RPMI8226 (cell line): ENCODE results near the gene MAN2B2.
A peak's percentile ranks its signal among the peaks of the same experiment; 100 is the strongest.
"Not testable (repeated sequence)": the region's sequence is repeated elsewhere in the genome, so short reads cannot be mapped to it uniquely, and the experiment has no call there.

Experiments used
- DNase-seq: peaks from one replicate; pipeline ENCODE4 v3.0.0-alpha.2; 2015

Gene MAN2B2

DNA sequence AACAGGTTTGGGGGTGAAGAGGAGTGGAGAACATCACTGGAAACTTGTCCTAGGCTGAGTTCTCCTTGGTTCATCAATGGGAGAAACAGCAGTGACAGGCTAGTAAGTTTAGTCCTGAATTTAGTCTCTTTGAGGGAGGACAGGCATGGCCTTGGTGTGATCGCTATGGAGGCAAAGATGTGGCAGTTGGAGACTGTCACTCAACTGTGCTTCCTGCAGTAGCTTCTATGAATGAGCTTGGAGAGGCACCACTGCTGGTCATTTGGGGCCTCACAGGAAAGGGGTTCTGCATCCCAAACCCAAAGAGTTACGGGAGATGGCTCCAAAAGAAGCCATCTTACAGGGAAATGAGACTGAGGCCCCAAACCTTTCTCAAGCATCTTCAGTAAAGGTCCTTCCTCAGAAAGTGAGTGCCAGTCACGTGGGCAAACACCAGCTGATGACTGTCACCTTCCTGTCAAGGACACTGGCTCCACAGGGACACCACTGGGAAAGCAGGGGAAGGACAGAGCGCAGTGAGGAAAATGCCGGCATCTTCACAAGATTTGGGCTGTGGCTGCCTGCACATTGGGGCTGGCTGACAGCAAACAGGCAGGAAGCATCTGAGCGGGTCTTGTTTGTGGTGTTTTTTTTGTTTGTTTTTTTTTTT is 72.7 kb downstream of the MAN2B2 start:
- DNase-seq, result no peak

DNA sequence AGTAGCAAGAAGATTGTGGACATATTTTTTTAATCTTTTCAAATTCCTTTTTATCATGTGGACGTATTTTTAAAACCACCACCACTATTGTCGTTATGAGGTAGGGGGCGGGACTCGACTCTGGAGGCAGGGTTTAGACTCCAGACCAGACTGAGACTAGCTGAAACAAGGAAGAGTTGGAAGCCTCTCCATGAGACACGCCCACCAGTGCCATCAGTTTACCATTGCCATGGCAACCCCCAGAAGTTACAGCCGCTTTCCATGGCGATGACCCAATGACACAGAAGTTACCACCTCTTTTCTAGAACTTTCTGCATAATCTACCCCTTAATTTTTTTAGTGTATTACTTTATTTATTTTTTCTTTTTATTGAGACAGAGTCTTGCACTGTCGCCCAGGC is 74.2 kb downstream of the MAN2B2 start:
- no peak for DNase-seq

DNA sequence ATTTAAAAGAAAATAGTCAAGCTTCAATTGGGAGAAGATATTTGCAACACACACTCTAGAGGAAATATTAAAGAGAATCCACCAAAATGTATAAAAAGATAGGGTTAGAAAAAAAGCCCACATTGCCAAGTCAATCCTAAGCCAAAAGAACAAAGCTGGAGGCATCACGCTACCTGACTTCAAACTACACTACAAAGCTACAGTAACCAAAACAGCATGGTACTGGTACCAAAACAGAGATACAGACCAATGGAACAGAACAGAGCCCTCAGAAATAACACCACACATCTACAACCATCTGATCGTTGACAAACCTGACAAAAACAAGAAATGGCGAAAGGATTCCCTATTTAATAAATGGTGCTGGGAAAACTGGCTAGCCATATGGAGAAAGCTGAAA is 79.2 kb downstream of the MAN2B2 start:
- DNase-seq, result not testable (repeated sequence)

DNA sequence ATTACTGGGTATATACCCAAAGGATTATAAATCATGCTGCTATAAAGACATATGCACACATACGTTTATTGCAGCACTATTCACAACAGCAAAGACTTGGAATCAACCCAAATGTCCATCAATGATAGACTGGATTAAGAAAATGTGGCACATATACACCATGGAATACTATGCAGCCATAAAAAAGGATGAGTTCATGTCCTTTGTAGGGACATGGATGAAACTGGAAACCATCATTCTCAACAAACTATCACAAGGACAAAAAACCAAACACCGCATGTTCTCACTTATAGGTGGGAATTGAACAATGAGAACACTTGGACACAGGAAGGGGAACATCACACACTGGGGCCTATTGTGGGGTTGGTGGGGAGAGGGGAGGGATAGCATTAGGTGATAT is 80.3 kb downstream of the MAN2B2 start:
- DNase-seq, result not testable (repeated sequence)

DNA sequence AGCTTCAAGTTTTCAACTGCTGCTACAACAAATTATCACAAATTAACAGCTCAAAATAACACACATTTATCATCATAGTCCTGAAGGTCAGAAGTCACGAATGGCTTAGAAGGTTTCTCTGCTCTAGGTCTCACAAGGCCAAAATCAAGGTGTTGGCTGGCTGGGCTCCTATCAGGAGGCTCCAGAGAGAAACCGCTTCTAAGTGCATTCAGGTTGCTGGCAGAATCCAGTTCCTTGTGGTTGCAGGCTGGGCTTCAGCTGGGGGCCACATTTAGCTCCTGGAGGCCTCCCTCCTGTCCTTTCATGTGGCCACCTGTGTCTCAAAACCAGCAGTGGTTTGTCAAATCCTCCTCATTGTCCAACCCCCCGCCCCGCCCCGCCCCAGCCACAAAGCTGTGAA is 80.9 kb downstream of the MAN2B2 start:
- DNase-seq, result peak; percentile 29

DNA sequence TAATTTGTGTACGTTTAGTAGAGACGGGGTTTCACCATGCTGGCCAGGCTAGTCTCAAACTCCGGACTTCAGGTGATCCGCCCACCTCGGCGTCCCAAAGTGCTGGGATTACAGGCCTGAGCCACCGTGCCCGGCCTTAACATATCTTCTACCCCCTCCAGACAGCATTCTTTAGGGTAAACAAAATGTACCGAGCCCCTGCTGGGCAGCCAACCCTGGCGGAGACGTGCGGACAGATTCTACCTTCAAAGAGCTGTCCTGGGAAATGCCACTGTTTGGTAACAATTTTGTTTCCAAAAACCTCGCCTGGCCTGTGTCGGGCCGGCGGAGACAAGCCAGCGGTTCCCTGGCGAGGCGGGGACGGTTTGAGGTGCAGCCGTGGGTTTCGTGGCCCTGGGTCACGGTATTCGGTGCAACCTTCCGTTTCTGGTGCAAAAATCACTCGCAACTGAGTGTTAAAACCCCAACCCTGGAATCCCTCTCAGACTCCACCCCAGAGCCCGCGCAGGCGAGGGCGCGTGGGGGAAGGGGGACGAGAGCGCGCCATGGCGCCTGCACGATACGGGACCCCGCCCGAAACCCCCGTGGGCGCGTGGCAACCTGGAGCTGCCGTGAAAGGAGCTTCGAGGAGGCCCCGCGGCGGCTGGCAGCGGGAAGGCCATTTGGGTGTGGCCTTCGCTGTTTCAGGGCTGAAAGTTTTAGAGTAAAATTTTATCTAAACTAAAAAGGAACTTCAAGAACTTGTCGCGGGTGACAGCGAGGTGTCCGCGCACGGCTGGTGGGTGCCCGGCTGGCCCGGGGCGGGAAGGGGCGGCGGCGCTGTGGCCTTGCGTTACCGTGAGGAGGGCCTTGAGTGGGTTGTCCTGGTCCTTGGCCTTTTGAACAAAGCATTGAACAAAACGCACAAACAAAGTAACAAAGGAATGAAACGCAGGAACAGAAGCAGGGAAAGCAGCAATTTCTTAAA is 82.5 kb downstream of the MAN2B2 start:
- no peak for DNase-seq

DNA sequence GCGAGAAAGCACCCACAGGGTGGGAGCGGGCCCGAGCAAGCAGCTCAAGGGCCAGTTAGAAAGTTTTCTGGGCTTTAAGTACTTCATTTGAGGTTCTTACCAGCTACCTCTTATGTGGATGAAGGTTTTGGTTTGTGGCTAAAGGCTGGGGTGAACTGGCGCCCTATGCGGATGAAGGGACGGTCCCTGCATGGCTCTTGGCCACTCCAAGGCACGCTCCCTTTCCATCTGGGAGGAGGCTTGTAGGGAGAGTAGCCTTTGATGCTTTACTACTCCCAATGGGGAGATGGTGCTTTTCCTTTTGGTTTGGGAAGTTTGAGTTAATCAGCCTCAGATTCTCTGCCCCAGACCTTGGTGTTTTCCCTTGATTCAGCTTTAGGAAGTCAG is 83.2 kb downstream of the MAN2B2 start:
- no peak for DNase-seq

DNA sequence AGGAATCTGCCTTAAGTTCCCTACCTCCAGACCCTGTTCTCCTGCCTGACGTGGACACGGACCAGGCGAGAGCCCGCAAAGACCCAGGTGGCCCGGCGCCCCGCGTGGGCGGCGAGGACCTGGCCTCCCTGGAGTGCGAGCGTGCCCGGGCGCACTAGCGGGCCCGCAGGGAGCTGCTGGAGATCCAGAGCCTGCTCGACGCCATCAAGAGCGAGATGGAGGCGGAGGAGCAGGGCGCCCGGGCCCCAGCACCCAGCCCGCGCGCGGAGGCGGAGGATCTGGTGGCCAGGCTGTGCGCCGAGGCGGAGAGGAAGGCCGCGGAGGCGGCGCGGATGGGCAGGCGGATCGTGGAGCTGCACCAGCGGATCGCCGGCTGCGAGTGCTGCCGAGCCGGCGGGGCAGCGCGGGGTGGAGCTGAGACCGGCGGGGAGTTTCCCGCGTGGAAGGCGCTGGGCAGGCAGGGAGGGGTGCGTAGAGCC is 83.6 kb downstream of the MAN2B2 start:
- DNase-seq, result no peak

DNA sequence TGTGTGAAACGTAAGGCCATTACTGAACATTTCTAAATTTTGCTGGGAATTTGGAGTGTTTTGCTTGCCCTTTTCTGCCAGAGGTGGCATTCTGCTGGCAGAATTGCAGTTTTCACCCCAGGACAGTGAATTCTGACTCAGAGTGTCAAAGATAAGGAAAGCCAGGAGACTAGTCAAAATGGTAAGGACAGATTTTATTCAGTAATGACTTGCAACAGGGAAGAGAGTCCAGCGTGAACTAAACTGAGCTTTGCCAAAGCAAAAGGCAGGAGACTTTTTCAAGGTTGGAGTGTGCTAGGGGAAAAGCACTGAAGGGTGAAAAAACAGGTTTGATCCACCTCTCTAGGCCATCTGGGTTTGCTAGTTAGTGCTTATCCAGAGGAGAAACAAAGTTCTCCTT is 84.9 kb downstream of the MAN2B2 start:
- DNase-seq, result no peak

DNA sequence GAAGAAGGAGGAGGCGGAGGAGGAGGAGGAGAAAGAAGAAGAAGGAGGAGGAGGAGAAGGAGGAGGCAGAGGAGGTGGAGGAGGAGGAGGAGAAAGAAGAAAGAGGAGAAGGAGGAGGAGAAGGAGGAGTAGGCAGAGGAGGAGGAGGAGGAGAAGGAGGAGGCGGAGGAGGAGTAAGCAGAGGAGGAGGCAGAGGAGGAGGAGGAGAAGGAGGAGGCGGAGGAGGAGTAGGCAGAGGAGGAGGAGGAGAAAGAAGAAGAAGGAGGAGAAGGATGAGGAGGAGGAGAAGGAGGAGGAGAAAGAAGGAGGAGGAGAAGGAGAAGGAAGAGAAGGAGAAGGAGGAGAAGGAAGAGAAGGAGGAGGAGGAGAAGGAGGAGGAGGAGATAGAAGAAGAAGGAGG is 85.4 kb downstream of the MAN2B2 start:
- DNase-seq, result no peak

DNA sequence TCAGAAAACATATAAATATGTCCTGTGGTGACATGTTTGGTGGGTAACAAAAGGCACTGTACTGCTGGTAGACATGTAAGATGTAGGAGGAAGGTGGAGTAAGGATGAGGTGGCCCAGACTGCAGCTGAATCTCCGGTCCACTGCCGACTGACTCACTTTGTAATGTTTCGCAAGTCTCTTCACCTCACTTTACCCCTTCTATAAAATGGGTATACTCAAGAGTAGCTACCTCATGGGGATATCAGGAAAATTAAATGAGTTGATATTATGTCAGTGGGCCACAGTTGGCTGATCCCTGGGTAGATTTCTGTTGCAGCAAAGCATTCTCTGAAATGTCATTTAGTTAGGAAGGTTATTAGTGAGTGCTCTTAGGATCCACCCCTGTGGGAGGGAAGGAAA is 87.6 kb downstream of the MAN2B2 start:
- no peak for DNase-seq

DNA sequence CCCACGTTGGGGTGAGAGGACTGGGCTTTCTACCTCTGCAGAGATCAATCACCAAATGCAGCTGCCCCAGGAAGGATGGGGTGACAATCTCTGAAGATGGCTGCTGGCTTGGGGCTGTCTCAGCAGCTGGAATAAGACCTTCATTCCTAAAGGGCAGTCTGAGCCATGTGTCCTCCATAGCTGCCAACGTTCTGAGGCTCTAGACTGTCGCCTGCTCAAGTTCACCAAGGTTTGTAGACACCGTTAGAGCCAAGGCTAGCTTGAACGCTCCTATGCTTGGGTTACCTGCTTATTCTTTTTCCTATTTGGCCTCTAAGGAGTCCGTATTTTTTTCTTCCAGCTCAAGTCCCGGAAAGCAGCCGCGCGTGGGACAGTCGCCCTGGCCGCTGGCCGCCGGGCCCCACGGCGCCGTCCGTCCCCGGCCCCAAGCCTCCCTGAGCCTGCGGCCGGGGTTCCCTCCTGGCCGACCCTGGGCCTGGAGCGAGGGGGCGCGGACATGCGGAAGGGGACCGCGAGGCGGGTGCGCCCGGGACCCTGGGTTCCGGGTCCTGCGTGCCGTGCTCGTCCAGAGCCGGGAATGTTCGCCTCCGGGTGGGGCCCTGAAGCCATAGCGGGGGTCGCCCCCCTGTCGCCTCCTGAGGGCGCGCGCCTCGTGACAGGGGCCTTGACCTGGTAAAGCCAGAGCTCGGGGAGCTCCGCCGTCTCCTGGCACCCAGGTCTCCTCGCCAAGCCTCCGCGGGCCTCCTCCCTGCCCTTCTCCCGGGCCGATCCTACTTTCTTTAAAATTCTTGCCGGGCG is 88.8 kb downstream of the MAN2B2 start:
- DNase-seq, result no peak

DNA sequence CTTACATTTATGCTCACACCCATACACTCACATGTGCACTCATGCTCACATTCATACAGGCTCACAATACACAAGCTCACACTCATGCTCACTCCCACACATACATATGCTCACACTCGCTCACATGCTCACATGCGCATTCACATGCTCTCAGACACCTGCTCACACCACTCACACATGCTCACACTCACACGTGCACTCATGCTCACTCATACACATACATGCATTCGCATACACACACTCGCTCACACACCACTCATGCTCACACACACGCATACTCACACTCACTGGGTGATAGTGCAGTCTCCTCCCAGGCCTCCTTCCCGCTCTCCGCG is 90.3 kb downstream of the MAN2B2 start:
- DNase-seq, result no peak

DNA sequence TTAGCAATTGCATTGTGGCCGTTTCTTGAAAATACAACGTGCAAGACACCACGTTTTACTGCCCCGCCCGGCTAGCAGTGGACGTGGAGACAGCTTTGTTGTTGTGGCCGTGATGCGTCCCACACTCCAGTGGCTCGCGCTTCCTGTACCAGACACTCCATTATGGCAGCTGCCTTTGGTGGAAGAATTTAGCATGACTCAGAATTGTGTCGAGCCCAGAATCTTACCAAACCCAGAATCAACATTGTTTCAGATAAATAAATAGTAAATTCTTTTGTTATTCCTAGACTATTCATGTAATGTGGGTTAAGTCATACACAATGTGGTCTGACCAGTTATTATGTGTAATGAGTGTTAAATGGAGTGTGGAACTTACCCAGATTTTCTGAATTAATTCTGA is 93.4 kb downstream of the MAN2B2 start:
- no peak for DNase-seq

DNA sequence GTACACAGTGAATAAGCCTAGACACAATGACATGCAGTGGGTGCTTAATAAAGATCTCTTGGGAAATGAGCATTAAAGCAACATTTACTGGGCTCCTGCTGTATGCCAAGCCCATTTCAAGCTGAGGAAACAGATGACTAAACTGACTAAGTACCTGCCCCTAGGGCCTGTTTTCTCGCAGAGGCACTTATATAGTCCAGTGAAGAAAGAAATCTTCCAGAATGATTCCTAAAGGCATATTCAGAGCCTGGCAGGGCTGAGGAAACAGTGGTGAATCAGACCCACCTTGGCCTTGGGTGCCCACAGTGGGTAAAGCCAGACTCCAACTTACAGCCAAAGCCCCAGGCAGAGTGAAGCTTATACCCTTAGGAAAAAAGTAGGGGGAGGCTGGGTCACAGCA is 96.7 kb downstream of the MAN2B2 start:
- DNase-seq, result no peak

DNA sequence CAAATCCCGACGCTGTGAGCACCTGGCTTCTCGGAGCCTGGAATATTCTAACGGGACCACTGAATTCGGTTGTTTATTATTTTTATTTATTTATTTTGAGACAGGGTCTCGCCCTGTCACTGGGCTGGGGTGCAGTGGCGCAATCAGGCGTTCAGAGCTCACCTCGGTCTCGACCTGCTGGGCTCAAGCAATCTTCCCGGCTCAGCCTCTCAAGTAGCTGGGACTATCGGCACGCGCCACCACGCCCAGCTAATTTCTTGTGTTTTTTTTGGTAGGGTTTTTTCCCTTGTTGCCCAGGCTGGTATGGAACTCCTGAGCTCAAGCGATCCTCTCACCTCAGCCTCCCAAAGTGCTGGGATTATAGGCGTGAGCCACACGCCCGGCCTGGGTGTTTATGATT is 97.1 kb downstream of the MAN2B2 start:
- DNase-seq, result no peak

DNA sequence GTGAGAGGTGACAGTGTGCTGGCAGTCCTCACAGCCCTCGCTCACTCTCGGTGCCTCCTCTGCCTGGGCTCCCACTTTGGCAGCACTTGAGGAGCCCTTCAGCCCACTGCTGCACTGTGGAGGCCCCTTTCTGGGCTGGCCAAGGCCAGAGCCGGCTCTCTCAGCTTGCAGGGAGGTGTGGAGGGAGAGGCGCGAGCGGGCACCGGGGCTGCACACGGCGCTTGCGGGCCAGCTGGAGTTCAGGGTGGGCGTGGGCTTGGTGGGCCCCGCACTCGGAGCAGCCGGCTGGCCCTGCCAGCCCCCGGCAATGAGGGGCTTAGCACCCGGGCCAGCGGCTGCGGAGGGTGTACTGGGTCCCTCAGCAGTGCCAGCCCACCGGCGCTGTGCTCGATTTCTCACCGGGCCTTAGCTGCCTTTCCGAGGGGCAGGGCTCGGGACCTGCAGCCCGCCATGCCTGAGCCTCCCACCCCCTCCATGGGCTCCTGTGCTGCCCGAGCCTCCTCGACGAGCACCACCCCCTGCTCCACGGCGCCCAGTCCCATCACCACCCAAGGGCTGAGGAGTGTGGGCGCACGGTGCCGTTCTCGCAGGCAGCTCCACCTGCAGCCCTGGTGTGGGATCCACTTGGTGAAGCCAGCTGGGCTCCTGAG is 97.7 kb downstream of the MAN2B2 start:
- not testable (repeated sequence) for DNase-seq
